ENCODE measurements around the gene CAND1.

CAND1 gene

DNA sequence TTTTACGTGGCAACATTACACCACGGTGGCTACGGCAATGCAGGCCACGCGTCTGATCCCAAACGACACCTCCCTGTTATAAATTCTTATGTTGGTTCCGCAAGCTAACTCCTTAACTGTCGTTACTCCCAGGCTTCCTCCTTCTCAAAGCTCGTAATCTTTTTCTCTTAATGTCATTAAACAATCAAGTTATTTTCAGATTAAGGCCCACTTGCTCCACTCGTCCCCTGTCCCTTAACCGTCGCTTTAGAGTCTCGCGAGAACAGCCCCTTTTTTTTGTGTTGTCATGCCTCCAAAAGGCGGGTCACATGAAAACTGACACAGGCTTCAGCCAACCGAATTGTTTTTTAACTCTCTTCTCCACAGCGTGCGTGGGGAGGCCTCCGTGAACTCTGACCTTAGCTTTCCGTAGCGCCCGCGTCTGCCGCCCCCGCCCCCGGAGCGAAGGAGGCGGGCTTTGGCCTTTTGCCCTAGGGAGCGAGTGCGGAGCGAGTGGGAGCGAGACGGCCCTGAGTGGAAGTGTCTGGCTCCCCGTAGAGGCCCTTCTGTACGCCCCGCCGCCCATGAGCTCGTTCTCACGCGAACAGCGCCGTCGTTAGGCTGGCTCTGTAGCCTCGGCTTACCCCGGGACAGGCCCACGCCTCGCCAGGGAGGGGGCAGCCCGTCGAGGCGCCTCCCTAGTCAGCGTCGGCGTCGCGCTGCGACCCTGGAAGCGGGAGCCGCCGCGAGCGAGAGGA lies at the start of gene CAND1:
TSS of gene CAND1 (plus strand) at position 463 of the 737 bp plus-strand sequence. CDS start 360 bp downstream, outside the sequence.
- peak; percentile 100 for DNase-seq

DNA sequence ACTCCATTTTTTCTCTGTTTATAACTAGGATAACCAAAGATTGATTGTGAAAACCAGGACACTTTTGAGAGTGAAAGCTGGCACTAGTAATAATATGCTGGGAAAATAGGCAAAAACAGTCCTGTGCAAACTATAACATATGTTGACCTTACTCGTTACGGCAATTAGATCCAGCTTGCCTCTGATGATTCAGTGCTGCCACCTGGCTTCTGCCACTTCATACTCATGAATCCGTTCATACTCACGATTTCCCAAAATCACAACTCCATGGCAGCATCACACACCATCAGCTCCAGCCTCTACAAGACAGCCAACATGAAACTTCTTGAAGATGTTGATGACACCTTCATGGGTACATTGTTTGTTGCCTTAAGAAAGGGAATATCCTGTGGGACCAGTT lies 49.1 kb upstream of the CAND1 start:
- DNase-seq: no peak

DNA sequence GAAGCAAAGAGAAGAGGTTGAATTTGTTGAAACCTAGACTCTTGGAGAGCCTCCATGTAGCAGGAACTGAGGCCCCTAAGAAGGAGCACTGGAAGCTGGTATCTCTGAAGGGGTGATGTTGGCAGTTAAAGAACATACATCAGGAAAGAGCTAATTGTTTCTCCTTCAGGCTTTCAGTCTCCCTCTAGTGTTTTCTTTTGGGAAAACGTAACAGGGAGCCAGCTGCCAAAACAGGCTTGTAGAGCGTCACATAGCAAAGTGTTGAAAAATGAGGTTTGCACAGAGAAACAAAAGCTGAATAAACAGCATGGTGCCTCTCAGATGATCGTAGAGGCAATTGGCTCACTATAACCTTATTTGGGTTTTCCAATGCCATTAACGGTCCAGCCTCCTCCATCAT lies 46.9 kb upstream of the CAND1 start:
- peak; percentile 9 for DNase-seq

DNA sequence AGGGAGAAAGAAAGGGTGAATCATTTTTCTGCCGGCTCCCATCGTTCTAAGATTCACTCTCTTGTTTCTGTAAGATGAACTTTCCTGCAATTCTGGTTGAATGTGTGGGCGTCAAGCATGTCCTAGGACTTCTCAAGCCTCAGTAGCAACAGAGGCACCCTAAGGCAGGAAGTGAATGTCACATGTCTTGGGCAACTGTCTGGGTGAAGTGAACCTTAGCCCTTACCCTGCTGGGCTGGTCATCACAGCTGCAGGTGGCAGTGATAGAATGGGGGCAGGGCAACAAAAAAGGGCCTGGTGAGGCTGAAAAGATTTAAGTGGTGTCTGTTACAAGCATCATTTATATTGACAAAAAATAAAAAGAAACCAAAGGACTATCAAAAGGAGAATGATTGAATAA lies 45.9 kb upstream of the CAND1 start:
- DNase-seq: no peak

DNA sequence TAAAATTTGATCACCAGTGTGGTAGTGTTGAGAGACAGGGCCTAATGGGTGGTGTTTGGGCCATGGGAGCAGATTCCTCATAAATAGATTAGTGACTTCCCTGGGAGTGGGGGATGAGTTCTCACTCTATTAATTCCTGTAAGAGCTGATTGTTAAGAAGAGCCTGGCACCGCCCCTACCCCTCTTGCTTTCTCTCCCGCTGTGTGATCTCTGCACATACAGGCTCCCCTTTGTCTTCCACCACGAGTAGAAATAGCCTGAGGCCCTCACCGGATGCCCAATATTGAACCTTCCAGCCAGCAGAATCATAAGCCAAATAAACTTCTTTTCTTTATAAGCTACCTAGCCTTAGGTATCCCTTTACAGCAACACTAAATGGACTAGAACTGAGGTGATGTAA lies 31.9 kb upstream of the CAND1 start:
- DNase-seq: peak; percentile 17

DNA sequence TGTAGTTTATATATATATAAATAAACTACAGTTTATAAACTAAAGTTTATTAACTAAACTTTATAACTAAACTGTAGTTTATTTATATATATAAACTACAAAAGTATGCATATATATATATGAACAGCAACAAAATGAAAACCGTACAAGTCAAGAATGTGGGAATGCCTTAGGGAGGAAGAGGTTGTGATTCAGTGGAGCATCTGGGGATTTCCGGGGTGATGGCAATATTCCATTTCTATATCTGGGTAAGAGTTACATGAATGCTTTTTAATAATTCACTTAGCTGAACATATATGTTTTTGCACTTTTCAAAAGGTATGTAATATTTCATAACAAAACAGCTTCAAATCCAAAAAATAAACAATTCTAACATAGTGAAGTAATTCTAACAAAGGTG lies 30.1 kb upstream of the CAND1 start:
- DNase-seq: no peak

DNA sequence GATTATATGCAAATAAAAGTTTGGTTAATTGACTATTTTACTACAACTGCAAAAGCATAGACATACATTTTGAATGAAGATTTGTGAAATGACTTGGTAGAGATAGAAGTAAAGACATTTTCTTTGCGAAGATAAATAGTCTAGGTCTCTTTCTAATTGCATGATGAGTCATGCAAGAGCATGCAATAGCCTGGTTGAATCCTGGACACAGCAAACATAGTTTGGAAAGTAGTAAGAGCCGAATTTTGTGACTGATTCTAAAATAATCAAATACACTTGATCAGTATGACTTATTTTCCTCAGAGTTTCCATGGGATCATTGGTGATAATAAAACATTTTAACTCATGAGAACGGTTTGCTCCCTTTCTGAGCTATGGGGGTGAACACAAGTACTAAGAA lies 27.7 kb upstream of the CAND1 start:
- DNase-seq: no peak

DNA sequence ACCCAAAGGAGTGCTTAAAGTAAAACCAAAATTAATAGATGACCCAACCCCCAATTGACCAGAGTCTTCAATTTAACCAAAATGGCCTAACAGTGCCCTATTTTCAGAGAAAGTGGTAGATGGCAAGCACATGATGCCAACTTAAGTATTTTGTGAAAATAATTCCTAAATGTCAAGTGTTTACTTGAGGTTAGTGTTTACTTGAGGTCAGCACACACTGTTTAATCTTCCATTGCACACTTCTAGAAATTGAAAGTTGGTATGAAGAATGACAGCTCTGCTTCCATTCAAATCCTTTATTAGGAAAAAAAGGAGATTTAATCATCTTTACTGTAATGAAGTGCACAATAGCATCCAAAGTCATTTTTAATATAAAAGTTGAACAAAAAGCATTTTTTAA lies 25.9 kb upstream of the CAND1 start:
- no peak for DNase-seq

DNA sequence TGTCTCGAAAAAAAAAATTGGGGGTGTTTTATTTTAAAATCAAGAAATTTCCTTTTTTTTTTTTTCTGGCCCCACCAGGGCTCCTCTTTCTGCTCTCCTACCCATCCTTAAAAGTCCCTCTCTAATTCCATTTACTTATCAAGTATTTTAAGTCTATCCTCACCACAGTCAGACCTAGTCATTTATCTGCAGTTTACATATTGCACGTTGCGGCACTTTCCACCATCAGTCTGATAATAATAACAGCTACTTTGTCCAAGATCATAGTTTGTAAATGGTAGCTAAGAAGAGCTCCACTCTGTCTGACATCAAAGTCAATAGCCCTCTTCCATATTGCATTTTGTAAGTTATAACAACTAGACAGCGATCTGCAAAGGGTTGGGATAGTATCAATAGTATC lies 23.6 kb upstream of the CAND1 start:
- no peak for DNase-seq

DNA sequence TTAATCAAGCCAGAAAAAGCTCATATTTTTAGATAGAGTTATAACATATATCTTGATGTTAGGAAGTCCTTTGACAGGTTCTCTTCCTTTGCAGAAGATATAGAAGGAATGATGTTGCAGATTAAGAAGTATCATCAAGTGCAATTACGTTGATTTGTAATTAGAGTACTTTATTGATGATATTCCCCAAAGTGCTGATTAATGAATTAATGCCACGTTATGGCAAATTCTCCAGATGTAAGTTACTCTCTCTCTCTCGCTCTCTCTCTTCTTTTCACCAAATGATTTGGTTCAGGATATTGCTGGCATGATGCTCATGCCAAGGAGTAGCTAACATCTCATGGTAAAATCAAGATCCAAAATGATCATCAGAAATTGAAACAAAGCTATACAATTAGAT lies 18.1 kb upstream of the CAND1 start:
- no peak for DNase-seq

DNA sequence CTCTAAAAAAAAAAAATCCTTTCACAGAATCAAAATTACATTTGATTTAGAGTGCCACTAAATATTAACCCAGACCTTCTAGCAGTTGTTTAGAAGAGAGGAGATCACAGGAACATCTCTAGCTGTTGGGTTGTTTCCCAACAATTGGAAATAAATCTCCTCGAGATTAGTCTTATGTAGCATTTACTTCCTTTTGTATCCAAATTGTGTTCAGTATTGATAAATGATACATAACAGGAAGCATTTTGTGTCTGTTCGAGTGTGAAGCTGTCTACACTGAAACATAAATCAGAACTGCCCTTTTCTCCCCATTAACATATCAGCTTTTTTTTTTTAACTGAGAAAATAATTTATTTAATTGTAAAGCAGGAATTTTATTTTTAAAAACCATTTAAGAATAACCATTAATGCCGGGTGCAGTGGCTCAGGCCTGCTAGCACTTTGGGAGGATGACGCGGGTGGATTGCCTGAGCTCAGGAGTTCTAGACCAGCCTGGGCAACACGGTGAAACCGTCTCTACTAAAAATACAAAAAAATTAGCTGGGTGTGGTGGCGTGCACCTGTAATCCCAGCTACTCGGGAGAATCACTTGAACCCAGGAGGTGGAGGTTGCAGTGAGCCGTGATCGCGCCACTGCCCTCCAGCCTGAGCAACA lies 14.7 kb upstream of the CAND1 start:
- DNase-seq: no peak

DNA sequence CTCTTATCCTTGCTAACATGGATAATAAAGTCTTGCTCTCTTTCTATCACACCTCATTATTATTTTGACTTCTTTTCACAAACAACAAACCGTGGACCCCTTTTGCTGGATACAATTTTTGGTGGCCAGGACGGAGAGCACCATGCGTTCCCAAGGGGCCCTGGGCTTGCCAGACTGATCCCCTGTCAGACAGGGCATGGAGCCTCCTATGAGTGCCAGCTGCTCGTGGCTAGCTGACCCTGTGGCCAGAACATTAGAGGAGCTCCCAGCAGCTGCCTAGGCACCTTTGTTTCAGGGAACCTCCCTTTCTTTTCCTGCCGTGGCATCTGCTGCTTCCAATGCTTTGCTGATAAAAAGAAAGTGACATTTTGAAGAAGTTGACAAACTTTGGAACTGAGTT lies 12.5 kb upstream of the CAND1 start:
- no peak for DNase-seq

DNA sequence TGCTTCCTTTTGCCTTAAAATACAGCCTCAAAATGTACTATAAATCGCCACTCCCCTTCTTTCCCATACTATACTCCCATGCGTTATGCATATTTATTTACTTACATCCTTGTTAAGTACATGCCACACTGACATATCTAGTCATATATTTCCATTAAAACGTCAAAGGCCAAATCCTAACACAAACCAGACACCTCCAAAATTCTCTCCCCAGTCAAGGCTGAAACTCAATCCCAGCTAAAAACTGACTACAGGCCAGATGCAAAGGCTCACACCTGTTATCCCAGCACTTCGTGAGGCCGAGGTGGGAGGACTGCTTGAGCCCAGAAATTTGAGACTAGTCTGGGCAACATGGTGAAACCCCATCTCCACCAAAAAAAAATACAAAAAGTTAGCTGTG lies 5.7 kb upstream of the CAND1 start:
- DNase-seq: no peak

DNA sequence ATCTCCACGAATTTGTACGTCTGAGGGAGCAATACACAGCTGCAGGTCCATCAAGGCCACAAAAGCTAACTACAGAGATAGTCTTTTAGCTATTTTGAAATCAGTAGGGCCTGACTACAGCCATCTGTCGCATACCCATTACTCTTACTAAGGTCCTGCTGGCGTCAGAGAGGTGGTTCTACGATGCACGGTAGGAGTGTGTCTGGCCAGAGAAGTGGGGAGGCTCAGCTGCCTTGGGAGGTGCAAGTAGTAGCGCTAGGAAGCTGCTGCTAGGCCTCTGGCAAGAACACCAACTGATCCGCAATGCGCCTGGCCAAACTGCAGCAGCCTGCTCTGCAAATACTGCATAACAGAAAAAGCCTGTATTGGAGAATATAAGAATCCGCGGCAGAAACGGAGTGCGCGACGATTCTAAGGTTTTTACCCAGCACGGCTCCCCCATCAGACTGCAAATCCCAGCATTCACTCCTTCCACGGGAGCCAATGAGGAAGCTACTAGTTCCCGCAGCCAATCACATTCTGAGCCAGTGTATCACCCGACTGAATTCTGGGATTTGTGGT lies 743 bp upstream of the CAND1 start:
- DNase-seq: peak; percentile 99

DNA sequence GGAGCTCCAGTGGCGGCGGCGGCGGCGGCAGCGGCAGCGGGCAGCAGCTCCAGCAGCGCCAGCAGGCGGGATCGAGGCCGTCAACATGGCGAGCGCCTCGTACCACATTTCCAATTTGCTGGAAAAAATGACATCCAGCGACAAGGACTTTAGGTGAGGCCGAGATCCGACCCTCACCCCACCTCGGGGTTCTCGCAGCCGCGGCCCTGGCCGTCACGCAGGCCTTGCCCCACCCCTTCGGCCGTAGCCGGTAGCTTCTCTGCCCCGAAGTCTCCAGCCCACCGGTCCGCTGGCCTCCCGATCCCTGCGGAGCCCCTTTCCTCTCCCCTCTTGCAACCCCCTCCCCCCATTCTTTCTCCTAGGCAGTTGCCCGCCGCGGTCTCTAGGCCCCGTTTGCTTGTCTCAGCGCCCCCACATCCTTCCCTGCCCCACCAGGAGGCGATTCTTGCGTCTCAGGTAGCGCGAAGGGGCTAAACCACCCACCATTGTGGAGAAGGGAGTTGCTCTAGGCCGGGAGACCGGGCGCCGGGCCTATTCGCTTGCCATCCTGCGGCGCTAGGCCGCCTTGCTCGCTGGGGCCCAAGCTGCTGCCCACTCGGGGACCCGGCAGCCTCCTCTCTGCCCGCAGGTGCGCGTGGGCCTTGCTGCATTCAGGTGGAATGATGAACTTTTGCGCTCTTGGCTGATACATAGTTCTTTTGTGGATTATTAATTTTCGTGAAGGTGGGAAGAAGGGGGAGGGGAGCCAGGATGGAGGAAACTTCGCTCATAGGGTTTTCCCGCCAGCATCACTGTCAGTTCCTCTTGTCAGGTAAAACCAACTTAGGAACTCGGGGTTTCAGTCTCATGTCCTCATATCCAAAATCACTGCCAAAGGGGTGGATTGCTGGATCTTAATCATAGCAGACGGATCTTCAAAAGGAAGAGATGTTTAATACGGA lies 745 bp downstream of the CAND1 start:
- peak; percentile 83 for DNase-seq

DNA sequence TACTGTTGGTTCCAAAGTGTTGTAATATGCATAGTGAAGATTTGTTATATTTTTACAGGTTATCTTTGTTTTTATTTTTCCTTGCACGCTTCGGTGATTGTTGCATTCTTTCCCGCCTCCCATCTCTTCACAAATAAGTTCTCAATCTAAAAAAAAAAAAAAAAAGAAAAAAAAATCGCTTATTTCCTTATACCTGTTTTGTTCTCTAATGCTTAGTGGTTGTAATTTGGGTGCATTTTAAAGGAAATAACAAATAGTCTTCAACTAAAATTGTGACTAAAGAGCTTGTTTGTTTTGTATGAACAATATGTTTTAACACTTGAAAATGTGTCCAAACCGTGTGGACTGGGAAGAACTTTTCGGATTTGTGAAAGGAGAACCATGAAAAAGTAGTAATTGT lies 1.5 kb downstream of the CAND1 start:
- DNase-seq: peak; percentile 18

DNA sequence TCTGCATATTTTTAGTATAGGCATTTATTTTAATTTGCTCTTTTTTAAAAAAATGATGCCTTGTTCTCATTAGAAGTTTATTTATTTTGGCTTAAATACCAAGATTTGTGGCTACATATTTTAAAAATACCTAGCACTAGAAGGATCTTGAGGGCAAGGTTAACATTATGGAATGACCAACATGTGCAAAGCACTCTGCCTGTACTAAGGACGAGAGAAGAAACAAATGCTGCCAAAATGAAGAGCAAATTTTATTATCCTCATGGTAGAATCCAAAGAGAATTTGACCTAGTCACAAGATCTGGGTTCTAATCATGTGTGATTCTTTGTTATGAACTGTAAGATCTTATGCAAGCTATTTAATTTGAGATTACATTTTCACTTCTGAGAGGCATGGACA lies 2.8 kb downstream of the CAND1 start:
- no peak for DNase-seq

DNA sequence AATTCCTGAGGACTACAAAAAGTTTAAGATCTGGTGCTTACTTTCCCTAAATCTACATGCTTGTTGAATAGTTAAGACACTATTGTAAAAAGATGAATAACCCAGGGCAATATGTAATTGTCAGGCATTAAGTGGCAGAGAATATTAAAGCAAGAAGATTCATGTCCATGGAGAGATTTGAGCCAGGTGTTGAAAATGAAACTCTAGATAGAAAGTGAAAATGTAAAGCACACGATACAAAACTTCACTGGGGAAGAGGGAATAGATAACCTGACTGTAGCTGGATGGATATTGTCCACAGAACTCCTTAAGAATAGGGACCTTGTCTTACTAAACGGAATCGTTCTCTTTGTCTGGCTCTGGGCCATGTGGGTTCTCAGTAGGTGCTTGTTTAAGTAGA lies 5.0 kb downstream of the CAND1 start:
- no peak for DNase-seq

DNA sequence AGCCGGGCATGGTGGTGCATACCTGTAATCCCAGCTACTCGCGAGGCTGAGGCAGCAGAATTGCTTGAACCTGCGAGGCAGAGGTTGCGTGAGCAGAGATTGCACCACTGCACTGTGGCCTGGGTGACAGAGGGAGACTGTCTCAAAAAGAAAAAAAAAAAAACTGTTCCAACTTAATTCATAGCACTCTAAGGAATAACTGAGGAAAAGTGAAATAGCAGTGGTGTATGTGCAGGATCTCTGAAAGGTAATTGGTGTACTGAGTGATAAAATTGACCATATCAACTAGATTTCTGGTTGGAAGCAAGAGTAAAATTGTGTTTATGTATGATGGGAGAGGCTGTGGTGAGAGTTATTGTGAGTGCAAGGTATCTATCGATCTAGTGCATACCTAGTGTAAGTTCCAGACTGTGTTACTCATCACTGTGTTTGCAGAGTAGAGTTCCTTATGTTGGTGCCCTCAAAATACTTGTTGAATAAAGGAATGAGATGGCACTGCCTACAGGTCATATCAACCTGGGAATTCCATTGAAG lies 6.3 kb downstream of the CAND1 start:
- DNase-seq: no peak

DNA sequence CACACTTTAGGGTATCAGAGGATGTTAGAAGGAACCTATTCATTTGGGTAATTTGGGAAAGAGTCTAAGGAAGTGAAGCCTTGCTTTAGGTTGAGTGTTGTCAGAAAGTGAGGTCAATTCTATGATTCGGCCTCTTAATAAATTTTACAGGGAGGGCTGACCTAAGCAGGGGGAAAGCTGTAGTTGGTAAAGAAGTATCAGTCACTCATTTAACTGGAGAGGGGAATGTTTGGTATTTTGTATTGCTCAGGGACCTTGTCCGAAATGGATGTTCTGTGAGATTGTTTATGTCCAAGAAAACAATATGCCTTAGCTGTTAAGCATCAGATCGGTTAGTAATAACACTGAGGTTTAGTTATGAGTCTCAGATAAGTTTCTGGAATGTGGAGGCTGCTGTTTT lies 7.3 kb downstream of the CAND1 start:
- no peak for DNase-seq

DNA sequence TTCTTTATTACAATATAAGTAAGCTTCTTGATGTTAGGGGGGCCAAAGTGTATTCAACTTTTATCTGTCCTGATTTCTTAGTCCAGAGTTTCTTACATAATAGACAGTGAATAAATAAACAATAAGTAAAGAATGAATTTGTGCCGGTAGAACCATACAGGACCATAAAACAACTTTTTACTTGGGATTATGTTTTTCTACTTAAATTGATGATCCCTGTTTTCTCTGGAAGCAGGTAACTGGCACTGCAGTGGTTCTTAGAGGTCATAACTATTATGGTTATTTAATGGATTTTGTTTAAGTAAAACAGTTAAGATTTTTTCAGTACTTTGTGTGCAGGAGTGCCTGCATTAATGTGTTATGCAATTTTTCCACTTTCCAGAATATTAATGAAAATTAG lies 10.5 kb downstream of the CAND1 start:
- no peak for DNase-seq

DNA sequence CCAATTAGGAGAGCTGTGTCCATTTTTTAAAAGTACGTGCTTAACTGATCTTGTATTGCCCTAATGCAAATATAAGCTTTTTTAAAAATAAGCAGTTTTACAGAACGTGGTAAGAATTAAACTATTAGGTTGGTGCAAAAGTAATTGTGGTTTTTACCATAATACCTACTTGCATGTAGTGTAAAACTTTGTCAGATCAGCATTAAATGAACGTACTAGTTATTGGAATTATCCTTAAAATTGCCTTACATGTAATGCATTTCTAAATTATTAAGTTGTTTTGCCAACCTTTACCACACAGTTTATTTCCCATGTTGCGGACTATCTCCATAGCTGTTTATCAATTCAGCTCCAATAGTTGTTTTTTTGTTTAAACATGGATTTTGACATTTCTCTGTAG lies 10.9 kb downstream of the CAND1 start:
- DNase-seq: no peak

DNA sequence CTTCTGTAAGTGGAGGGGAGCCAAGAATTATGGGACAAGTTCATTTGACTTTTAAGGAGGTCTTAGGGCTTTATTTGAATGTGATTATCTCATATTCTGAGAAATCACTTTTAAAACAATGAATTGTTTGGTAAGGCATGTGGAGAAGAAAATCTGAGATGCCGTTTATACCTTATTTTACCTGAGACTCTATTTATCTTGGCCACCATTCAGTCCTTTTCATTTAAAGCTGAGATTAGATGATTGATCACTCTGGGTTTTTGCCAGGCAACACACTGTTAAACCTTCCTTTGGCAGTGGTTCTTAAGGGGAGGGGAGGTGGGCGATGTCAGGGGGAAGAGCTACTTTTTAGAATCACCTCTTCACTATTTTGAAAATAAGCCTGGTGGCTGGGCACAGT lies 11.4 kb downstream of the CAND1 start:
- no peak for DNase-seq
